Liver (tissue), 9 donors: Measurements from ENCODE around the gene C1GALT1. TPM values are rescaled to one million over a fixed set of nuclear protein-coding genes. Genes with fewer than 3 reads are reported as not detected.

Source experiments
- DNase-seq: peaks from one replicate; pipeline ENCODE4 v3.0.0-alpha.2; 2017; ENCODE audit warnings: low spot score
- H3K27ac ChIP-seq, 2 donors: one replicate each; pipeline ENCODE4 v1.7.0; 2013; ENCODE audit warnings: inconsistent platforms in 2 of 2, low read length in 2 of 2, control low read depth in 1 of 2, low read depth in 1 of 2, mild to moderate bottlenecking in 1 of 2
- H3K27me3 ChIP-seq, 4 donors: one replicate each; pipeline versions ENCODE4 v1.6.1 to v1.7.0; 2013; ENCODE audit warnings: low read length in 3 of 4, inconsistent platforms in 1 of 4, mild to moderate bottlenecking in 1 of 4, moderate library complexity in 1 of 4; ENCODE audit not compliant: control insufficient read depth in 4 of 4, insufficient read depth in 4 of 4
- H3K36me3 ChIP-seq, 4 donors: one replicate each; pipeline versions ENCODE4 v1.6.1 to v1.7.0; 2013; ENCODE audit warnings: low read length in 3 of 4, mild to moderate bottlenecking in 3 of 4, low read depth in 1 of 4, moderate library complexity in 1 of 4; ENCODE audit not compliant: control insufficient read depth in 4 of 4, insufficient read depth in 3 of 4
- H3K4me1 ChIP-seq, 4 donors: one replicate each; pipeline versions ENCODE4 v1.6.1 to v1.7.0; 2013; ENCODE audit warnings: low read length in 3 of 4, mild to moderate bottlenecking in 3 of 4, moderate library complexity in 1 of 4; ENCODE audit not compliant: control insufficient read depth in 4 of 4, insufficient read depth in 4 of 4
- H3K4me3 ChIP-seq, 3 donors: one replicate each; pipeline versions ENCODE4 v1.6.1 to v1.7.0; 2013; ENCODE audit warnings: low read length in 3 of 3, control low read depth in 1 of 3, low read depth in 1 of 3, mild to moderate bottlenecking in 1 of 3
- H3K9ac ChIP-seq, 2 donors: one replicate each; pipeline ENCODE4 v1.7.0; 2013; ENCODE audit warnings: low read length in 2 of 2, mild to moderate bottlenecking in 2 of 2, moderate library complexity in 2 of 2, control low read depth in 1 of 2, low read depth in 1 of 2
- H3K9me3 ChIP-seq, 4 donors: one replicate each; pipeline versions ENCODE4 v1.6.1 to v1.7.0; 2013; ENCODE audit warnings: low read length in 3 of 4; ENCODE audit not compliant: control insufficient read depth in 4 of 4
- EGR1 ChIP-seq, 2 donors: IDR thresholded peaks; 2 replicates each; pipeline ENCODE4 v1.6.1; 2016 to 2018; ENCODE audit warnings: antibody characterized with exemption in 2 of 2, low read depth in 2 of 2
- FOXA1 ChIP-seq: IDR thresholded peaks from 2 replicates; pipeline ENCODE4 v1.6.1; 2016; ENCODE audit warnings: antibody characterized with exemption
- FOXA2 ChIP-seq: IDR thresholded peaks from 2 replicates; pipeline ENCODE4 v1.6.1; 2016; ENCODE audit warnings: antibody characterized with exemption
- HNF4A ChIP-seq, 2 donors: conservative IDR thresholded peaks; 2 replicates each; pipeline ENCODE4 v1.6.1; 2016; ENCODE audit warnings: antibody characterized with exemption in 2 of 2, mild to moderate bottlenecking in 2 of 2
- HNF4G ChIP-seq: IDR thresholded peaks from 2 replicates; pipeline ENCODE4 v1.6.1; 2016; ENCODE audit warnings: antibody characterized with exemption
- RAD21 ChIP-seq, 2 donors: IDR thresholded peaks; 2 replicates each; pipeline ENCODE4 v1.6.1; 2016; ENCODE audit warnings: antibody characterized with exemption in 2 of 2, mild to moderate bottlenecking in 2 of 2
- SP1 ChIP-seq: IDR thresholded peaks from 2 replicates; pipeline ENCODE4 v1.6.1; 2018; ENCODE audit warnings: antibody characterized with exemption, mild to moderate bottlenecking
- YY1 ChIP-seq: IDR thresholded peaks from 2 replicates; pipeline ENCODE4 v1.6.1; 2016; ENCODE audit warnings: antibody characterized with exemption, mild to moderate bottlenecking
- WGBS: extraction: QIAGEN DNeasy Blood & Tissue Kit; methylation state at CpG from one replicate; pipeline ENCODE4 v1.1.7; 2013; 5-methylcytosine and 5-hydroxymethylcytosine counted together
- polyA plus RNA-seq, 2 donors: library from polyadenylated mRNA; stranded (reverse) in 1 of 2; unstranded in 1 of 2; fragments of 200-250 nt in 1 of 2; fragments of >200 nt in 1 of 2; fragmentation: Nextera tagmentation in 1 of 2; extraction: Ambion mirVana in 1 of 2; gene quantifications; one replicate each; pipeline versions ENCODE4 v1.2.1 to v1.2.3, GENCODE V29; 2013 to 2015
- total RNA-seq, 2 donors: library from RNA; depleted of rRNA; stranded (reverse); fragments of >200 nt; gene quantifications; one replicate each; pipeline ENCODE4 v1.2.3, GENCODE V29; 2014
- TF ChIP-seq, protein P1 (sequence below): IDR thresholded peaks from 2 replicates; pipeline ENCODE4 v1.6.1; 2016; ENCODE audit warnings: antibody characterized with exemption
- TF ChIP-seq, protein P2 (sequence below): IDR thresholded peaks from 2 replicates; pipeline ENCODE4 v1.6.1; 2016; ENCODE audit warnings: antibody characterized with exemption
- TF ChIP-seq, protein P3 (sequence below): IDR thresholded peaks from 2 replicates; pipeline ENCODE4 v1.6.1; 2016; ENCODE audit warnings: antibody characterized with exemption, mild to moderate bottlenecking
- TF ChIP-seq, protein P4 (sequence below): IDR thresholded peaks from 2 replicates; pipeline ENCODE4 v1.6.1; 2016; ENCODE audit warnings: antibody characterized with exemption
- TF ChIP-seq, protein P5 (sequence below): fragments of 150-350 bp; IDR thresholded peaks from 2 replicates; pipeline ENCODE4 v1.5.1; 2017; ENCODE audit warnings: improper control_type of control experiment, low read depth, low read length; ENCODE audit not compliant: missing input control
- donor health status: healthy.
- donor health status: healthy.
- donor health status: healthy.
- donor health status: healthy.
- donor health status: healthy.

Gene C1GALT1
- total and polyA plus RNA-seq, 4 donors: 5.6 to 28.6 (median 12.5) TPM

DNA sequence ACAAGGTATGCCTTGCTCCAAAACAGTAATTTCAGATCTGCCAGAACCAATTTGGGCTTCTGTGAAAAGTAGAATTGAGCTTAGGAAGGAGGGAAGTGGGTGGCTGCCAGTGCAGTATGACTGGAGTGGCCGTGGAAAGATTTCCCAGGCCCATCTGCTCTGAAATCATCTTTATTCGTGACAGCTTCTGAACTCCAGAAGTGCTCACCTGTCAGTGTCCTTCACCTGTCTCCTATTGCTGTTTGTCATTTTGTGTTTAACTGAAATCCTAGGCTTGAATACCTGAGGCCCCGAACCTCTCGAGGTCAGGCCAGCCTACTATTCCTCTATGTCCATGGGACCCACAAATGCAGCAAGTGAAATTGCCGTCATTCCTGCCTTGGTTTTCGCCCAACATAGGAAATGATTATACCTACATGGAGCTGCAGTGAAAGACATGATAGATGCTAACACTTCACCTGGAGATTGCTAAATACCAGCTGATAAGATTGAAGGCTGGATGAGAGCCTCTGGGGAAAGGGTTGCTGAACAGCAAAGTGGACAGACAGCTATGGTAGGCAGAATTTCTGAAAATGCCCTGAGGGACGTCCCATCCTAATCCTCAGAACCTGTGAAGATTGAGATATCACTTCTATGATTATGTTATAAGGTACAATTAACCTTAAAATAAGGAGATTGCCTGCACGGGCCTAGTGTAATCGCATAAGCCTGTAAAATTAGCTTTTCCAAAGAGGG is 82.1 kb downstream of the C1GALT1 start:
- no peaks in the 10 kb centered on the region for H3K9me3 ChIP-seq

More for the DNA sequence above, 82.1 kb downstream of the C1GALT1 start:
- Histone ChIP-seq H3K4me1 (no peaks in the 10 kb centered on the region), H3K27ac (no peak overlapping the region), H3K27me3 (no peaks in the 10 kb centered on the region), H3K36me3 (no peaks in the 10 kb centered on the region), H3K4me3 (no peak overlapping the region), H3K9ac (no peak overlapping the region)
- TF ChIP-seq, protein P1, sequence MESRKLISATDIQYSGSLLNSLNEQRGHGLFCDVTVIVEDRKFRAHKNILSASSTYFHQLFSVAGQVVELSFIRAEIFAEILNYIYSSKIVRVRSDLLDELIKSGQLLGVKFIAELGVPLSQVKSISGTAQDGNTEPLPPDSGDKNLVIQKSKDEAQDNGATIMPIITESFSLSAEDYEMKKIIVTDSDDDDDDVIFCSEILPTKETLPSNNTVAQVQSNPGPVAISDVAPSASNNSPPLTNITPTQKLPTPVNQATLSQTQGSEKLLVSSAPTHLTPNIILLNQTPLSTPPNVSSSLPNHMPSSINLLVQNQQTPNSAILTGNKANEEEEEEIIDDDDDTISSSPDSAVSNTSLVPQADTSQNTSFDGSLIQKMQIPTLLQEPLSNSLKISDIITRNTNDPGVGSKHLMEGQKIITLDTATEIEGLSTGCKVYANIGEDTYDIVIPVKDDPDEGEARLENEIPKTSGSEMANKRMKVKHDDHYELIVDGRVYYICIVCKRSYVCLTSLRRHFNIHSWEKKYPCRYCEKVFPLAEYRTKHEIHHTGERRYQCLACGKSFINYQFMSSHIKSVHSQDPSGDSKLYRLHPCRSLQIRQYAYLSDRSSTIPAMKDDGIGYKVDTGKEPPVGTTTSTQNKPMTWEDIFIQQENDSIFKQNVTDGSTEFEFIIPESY: no peak
- TF ChIP-seq FOXA2 (no peak), FOXA1 (no peak), HNF4A (conservative IDR thresholded peaks at IDR 0.05) (no peak), RAD21 (IDR thresholded peaks at IDR 0.05) (no peak), SP1 (no peak), EGR1 (IDR thresholded peaks at IDR 0.05; ENCODE audit: low read depth in 2 of 2) (no peak), YY1 (no peak), HNF4G (no peak)
- TF ChIP-seq, protein P2, sequence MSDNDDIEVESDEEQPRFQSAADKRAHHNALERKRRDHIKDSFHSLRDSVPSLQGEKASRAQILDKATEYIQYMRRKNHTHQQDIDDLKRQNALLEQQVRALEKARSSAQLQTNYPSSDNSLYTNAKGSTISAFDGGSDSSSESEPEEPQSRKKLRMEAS: no peak
- TF ChIP-seq, protein P3, sequence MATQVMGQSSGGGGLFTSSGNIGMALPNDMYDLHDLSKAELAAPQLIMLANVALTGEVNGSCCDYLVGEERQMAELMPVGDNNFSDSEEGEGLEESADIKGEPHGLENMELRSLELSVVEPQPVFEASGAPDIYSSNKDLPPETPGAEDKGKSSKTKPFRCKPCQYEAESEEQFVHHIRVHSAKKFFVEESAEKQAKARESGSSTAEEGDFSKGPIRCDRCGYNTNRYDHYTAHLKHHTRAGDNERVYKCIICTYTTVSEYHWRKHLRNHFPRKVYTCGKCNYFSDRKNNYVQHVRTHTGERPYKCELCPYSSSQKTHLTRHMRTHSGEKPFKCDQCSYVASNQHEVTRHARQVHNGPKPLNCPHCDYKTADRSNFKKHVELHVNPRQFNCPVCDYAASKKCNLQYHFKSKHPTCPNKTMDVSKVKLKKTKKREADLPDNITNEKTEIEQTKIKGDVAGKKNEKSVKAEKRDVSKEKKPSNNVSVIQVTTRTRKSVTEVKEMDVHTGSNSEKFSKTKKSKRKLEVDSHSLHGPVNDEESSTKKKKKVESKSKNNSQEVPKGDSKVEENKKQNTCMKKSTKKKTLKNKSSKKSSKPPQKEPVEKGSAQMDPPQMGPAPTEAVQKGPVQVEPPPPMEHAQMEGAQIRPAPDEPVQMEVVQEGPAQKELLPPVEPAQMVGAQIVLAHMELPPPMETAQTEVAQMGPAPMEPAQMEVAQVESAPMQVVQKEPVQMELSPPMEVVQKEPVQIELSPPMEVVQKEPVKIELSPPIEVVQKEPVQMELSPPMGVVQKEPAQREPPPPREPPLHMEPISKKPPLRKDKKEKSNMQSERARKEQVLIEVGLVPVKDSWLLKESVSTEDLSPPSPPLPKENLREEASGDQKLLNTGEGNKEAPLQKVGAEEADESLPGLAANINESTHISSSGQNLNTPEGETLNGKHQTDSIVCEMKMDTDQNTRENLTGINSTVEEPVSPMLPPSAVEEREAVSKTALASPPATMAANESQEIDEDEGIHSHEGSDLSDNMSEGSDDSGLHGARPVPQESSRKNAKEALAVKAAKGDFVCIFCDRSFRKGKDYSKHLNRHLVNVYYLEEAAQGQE: no peak
- TF ChIP-seq, protein P4, sequence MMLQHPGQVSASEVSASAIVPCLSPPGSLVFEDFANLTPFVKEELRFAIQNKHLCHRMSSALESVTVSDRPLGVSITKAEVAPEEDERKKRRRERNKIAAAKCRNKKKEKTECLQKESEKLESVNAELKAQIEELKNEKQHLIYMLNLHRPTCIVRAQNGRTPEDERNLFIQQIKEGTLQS: no peak
- TF ChIP-seq, protein P5, sequence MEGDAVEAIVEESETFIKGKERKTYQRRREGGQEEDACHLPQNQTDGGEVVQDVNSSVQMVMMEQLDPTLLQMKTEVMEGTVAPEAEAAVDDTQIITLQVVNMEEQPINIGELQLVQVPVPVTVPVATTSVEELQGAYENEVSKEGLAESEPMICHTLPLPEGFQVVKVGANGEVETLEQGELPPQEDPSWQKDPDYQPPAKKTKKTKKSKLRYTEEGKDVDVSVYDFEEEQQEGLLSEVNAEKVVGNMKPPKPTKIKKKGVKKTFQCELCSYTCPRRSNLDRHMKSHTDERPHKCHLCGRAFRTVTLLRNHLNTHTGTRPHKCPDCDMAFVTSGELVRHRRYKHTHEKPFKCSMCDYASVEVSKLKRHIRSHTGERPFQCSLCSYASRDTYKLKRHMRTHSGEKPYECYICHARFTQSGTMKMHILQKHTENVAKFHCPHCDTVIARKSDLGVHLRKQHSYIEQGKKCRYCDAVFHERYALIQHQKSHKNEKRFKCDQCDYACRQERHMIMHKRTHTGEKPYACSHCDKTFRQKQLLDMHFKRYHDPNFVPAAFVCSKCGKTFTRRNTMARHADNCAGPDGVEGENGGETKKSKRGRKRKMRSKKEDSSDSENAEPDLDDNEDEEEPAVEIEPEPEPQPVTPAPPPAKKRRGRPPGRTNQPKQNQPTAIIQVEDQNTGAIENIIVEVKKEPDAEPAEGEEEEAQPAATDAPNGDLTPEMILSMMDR: no peak
- no peak for DNase-seq
- 93% methylated on average over 9 of the region's 9 CpGs for WGBS
